GM19438 (cell line): ENCODE data around the gene KIF26B.
"Not testable (repeated sequence)": the region's sequence is repeated elsewhere in the genome, so short reads cannot be mapped to it uniquely, and the experiment has no call there.

Source experiments
- ATAC-seq: cut with Tn5 transposase; IDR thresholded peaks from one replicate; pipeline ENCODE4 v1.9.1; 2021; ENCODE audit warnings: low read depth; ENCODE audit not compliant: unreplicated experiment

The KIF26B gene

DNA sequence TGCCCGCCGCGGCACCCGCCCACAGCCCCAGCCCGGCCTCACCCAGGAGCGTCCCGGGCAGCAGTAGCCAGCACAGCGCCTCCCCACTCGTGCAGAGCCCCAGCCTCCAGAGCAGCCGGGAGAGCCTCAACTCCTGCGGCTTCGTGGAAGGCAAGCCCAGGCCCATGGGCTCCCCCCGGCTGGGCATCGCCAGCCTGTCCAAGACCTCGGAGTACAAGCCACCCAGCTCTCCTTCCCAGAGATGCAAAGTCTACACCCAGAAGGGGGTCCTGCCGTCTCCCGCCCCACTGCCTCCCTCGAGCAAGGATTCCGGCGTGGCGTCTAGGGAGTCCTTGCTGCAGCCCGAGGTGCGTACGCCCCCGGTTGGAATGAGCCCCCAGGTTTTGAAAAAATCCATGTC, 531.2 kb downstream of the KIF26B start:
- ATAC-seq = no peak

DNA sequence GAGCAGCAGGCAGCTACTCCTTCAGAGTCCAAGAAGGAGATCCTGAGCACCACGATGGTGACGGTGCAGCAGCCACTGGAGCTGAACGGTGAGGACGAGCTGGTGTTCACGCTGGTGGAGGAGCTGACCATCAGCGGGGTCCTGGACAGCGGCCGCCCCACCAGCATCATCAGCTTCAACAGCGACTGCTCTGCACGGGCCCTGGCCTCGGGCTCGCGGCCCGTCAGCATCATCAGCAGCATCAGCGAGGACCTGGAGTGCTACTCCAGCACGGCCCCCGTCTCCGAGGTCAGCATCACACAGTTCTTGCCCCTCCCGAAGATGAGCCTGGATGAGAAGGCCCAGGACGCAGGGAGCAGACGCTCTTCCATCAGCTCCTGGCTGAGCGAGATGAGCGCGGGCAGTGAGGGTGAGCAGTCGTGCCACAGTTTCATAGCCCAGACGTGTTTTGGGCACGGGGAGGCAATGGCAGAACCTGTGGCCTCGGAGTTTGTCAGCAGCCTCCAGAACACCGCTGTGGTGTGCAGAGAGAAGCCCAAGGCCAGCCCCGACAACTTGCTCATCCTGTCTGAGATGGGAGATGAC, 531.8 kb downstream of the KIF26B start:
- ATAC-seq = no peak

DNA sequence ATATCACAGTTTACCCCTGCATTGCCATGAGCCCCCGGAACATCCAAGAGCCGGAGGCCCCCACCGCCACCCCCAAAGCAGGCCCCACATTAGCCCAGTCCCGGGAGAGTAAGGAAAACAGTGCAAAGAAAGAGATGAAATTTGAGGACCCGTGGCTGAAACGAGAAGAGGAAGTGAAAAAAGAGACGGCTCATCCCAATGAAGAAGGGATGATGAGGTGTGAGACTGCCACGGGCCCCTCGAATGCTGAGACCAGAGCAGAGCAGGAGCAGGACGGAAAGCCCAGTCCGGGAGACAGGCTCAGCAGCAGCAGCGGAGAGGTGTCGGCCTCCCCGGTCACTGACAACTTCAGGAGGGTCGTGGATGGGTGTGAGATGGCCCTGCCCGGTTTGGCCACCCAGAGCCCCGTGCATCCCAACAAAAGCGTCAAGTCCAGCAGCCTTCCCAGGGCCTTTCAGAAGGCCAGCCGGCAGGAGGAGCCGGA, 532.4 kb downstream of the KIF26B start:
- ATAC-seq = no peak

DNA sequence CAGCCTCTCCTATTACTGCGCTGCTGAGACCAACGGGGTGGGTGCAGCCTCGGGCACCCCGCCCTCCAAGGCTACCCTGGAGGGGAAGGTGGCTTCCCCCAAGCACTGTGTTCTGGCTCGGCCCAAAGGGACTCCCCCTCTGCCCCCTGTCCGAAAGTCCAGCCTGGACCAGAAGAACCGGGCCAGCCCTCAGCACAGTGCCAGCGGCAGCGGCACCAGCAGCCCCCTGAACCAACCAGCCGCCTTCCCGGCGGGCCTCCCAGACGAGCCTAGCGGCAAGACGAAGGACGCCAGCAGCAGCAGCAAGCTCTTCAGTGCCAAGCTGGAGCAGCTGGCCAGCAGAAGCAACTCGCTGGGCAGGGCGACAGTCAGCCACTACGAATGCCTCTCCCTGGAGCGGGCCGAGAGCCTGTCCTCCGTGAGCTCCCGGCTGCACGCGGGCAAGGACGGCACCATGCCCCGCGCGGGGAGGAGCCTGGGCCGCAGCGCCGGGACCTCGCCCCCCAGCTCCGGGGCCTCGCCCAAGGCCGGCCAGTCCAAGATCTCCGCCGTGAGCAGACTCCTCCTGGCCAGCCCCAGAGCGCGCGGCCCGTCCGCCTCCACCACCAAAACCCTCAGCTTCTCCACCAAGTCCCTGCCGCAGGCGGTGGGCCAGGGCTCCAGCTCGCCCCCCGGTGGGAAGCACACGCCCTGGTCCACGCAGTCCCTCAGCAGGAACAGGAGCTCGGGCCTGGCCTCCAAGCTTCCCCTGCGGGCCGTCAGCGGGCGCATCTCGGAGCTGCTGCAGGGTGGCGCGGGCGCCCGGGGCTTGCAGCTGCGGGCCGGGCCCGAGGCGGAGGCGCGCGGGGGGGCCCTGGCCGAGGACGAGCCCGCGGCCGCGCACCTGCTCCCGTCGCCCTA, 533.1 kb downstream of the KIF26B start:
- ATAC-seq = no peak

DNA sequence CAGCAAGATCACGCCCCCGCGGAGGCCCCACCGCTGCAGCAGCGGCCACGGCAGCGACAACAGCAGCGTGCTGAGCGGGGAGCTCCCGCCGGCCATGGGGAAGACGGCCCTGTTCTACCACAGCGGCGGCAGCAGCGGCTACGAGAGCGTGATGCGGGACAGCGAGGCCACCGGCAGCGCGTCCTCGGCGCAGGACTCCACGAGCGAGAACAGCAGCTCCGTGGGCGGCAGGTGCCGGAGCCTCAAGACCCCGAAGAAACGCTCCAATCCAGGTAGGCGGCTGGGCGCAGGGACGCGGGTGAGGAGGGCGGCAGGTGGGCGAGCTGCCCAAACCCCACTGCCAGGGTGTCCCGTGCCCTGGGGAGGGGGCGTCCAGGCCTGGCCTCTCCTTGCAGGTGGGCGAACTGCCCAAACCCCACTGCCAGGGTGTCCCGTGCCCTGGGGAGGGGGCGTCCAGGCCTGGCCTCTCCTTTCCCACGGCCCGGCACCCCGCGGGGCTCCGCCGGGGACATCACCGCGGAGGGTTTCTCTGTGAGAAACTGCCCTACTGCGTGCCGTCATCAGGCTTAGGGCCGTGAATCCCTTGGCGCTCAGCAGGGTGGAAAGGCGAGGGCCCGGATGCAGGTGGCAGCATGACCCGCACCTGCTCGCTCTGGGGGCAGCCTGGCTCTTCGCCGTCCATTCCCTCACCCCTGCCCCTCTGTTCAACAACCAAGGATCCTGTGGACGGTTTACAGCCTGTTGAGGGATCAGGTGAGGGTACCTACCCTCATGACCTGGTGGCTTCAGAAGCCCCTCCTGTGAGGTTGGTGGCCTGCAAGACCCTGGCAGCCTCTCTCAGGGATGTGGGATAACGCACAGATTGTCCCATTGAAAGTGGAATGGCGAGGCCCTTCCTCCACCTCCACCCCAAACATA, 534.0 kb downstream of the KIF26B start:
- no peak for ATAC-seq

DNA sequence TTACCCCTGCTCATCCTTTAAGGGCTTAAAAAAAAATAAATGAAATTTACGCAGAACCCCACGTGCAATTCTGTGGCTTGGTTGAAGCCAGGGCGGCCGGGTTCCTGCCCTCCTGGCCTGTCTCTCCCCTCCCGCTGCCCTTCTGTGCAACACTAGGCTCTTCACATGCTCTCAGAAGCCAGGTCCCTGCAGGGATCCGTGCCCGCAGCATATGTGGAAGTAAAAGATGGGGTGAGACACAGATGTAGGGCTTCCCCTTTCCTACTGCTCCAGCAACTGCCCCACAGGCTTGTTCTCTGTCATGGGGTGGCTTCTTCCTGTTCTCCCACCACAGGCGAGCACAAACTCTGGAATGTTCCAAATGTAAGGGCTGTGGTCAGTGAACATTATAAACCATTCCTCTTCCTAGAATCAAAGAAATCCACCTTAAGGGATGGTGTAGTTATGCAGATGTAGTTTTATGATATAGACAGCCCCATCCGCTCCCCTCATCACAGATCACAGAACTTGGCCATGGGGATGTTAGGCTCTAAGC, 535.4 kb downstream of the KIF26B start:
- no peak for ATAC-seq

DNA sequence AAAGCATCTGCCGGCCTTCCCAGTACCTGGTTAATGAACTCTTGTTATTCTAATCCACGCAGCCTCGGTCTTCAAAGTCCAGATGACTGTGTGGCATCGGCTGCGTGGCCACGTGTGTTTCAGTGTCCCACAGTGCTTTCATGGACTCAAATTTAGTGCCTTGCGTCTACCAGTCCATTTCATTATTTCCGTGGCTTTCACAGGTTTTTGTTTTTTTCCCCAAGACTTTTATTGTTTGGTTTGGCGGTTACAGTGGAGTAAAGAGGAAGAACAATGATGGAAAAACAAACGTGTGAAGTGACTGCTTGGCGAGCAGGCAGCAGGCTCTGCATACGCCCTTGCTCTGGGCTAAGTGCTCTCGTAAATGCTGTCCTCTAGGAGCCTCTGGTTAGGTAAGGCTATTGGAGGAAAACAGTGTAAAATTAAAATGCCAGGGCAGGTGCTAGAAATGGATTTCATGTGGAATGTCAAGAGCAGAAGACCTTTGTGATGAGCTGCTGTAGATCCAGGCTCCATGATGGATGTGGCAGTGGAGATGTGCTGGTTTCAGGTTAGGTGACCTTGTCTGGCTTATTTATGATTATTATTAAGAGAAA, 536.3 kb downstream of the KIF26B start:
- ATAC-seq = no peak

DNA sequence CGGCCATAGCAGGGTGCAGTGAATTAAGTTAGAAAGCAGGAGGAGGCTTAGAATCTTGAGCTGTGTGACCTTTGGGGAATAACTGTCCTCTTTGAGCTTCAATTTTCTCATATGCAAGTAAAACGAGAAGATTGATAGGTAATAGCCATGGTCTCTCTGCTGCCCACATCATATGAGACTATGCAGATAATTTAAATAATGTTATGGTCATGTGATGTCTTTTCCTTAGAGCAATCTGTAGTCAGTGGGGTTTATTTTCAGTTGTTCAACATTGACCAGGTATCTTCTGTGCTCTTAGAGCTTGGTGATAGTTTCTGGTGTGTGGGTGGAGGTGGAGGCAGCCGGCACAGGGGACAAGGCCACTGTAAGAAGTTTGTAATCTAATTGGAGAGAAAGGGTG, 537.1 kb downstream of the KIF26B start:
- ATAC-seq = no peak

DNA sequence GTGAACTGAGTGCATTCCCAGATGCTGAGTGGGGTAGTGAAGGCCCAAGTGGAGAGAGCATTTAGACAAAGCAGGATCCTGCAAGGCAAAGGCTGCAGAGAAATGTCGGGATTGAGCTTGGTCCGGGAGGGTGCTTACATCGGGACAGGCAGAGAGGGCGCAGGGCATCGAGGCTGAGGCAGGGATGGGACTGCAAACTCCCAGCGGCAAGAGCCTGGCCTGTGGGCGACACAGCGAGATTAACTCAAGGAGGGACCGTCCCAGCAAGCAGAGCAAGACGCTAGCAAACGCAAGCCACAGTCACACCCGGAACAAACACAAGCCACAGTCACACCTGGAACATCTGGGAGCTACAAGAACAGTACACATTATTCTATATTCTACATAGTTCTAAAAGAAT, 537.5 kb downstream of the KIF26B start:
- no peak for ATAC-seq

DNA sequence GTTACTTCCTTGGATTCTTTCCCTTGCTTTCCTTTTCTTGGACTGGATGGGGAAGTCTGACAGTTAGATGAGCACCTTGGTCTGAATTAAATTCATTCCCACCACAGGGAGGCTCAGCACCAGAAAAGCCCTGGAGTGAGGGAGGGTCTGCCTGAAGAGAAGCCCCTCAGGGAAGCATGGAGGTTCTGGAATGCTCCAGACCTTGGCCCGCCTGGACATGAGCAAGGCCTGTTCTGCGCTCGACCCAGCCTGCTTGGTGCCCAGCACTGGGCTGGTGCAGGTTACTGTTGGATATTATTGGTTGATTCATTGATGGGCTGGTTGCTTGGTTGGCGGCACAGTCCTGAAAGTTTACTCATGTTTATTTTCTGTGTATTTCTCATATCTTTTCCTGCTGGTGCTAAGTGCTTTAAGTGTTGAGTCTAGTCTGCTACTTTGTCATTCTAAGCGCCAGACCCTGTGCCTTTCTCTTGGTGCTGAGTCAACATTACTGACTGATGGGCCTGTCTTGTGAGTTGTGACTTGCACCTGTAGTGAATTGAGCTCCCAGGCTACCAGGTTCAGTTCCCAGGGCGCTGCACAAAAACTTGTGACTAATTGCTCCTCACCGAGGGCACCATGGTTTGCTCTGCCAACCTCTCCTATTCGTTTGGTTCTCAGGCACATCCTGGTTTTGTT, 538.5 kb downstream of the KIF26B start:
- no peak for ATAC-seq

DNA sequence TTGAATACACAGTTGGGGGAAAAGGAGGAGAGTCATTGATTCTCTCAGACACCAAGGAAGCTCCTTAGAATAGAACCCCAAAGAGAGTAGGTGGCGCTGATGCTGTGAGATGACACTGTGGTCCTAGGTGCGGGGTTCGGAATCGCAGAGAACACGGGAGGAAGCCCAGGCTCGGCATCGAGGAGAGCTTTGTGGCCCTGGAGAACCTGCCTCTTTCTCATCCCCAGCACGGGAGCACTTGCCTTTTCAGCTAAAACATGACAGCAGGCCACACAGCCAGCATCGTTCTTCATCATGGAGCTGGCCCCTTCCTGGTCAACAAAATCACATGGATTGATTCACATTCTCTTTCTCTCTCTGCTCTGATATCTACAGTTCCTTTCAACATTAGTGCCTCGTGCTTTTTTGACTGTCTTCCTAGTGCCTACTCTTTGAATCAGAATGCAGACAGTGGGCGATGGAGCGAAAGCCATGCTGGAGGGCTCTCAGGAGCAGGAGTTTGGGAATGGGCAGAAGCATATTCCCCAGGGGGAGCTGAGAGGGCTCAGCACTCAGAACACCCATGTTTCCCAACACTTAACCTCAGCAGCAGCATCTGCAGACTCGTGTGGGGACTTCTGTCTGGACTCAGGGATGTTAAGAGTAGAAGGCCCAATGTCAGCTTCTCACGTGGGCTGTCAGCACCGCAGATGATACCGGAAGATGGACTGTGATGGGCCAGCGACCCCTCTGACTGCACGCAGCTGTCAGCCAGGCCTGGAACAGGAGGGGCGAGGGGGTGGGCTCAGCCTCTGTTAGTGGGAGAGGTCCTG, 539.4 kb downstream of the KIF26B start:
- ATAC-seq = no peak

DNA sequence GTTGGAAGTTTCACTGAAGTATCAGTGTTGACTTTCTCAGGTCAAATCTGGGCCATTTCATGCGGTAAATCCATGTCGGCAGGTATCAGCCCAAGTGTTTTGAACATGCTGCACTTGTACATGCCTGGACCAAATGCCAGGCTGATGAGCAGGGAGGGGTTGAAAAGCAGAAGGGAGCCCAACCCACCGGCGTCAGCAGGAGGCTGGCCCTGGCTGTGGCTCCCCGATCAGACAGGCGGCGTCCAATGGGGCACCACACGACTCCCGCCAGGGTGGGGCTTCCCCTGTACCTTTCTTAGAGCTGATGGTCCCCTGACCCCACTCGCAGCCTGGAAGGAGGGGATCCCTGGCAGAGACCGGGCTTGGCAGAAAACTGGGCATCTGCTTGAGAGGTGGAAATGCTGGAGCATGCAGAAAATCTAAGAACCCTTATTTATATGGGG, 540.0 kb downstream of the KIF26B start:
- ATAC-seq = no peak

DNA sequence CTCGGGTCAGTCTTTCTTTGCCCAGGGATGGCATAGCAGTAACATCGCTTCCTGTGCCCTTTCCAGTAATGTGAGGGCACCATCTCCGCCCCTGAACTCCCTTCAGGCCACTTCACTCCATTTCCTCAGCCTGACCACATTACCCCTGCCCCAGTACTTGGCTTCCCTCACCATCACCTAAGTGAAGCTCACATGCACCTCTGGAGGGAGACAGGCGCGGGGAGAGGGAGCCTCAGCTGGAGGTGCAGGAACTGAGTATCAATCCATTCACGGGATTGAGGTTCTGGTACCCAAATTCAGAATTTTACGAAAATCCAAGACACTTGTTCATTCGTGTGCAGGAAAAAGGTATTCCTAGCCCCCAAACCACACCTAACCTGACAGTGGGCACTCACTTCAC, 540.4 kb downstream of the KIF26B start:
- ATAC-seq = no peak

DNA sequence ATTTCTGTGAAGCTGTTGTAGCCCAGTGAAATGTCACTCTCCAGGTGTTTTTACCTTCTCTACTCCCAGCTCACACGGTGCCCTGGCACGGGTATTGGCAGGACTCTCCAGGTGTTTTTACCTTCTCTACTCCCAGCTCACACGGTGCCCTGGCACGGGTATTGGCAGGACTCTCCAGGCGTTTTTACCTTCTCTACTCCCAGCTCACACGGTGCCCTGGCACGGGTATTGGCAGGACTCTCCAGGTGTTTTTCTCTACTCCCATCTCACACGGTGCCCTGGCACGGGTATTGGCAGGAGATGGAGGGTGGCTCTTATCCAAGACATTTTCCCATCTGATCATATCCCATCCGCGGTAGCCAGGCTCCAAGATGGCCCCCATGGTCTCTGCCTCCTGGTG, 540.9 kb downstream of the KIF26B start:
- not testable (repeated sequence) for ATAC-seq

DNA sequence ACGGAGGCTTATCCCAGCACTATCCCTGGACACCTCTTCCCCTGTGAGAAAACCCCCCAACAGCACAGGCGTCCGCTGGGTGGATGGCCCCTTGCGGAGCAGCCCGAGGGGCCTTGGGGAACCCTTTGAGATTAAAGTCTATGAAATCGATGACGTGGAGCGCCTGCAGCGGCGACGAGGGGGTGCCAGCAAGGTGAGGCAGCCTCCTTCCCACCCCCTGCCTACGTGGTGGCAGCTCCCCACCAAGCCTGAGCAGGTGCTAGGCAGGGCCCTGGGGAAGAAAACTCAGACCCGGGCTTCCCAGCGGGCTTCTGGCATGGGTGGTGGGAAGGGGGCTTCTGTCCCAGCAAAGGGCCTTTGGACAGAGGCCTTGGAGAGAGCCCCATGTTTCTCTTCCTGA, 543.3 kb downstream of the KIF26B start:
- ATAC-seq = no peak

DNA sequence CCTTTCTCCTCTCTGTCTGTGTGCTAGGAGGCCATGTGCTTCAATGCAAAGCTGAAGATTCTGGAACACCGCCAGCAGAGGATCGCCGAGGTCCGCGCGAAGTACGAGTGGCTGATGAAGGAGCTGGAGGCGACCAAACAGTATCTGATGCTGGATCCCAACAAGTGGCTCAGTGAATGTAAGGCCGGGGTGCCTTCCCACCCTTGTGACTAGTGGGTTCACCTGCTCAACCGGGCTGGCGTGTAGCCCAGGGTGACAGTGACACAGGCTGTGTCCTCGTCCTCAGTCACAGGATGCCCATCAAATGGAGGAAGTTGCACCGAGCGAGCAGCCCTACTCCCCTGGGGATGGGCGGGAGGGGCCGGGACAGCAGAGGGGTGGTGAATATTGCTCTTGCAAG, 544.1 kb downstream of the KIF26B start:
- no peak for ATAC-seq

DNA sequence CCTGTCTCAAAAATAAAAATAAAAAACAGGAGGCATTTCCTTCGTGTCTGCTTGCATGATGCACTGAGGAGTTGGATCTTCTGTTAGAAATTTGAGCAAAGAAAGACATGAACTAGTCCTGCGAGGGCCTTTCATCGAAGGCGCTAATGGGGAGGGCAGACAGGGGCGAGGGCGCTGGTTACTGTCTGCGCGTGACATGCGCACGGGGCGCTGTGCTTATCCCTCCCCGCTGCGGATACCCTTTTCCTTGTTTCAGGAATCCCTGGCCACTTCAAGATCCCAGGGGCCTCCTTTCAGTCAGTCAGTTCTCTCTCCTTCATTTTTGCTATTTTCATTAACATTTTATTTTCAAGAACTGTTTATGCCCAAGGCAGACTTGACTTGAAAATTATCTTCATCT, 545.8 kb downstream of the KIF26B start:
- no peak for ATAC-seq

DNA sequence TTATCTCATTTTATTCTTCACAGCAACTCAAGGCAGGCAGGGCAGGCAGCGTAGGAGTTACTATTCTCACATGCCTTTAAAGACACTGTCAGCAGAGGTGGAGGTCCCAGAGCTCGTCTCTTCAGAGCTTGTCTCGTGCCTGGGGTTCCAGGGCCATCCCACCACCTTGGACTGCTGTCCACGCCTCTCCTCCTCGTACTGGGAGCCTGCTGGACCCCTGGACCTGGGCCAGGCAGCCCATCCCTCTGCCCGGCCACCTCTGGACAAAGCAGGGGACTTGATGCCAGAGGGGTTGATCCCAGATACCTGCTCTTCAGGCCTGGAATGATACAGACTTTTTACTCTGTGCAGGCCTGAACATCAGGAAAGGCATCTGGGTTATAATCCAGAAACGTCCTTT, 546.8 kb downstream of the KIF26B start:
- ATAC-seq = no peak

DNA sequence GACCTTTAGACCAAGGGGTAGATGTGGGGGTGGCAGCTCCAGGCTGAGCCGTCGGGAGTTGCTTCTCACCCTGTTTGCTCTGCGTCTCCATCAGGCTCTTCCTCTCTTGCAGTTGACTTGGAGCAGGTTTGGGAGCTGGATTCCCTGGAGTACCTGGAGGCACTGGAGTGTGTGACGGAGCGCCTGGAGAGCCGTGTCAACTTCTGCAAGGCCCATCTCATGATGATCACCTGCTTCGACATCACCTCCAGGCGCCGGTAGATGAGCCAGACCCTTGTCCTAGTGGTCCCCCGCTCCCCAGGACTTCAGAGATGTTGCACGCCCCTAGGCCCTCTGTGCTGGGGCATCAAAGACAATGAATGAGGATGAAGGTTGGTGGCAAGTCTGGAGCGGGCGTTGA, 547.6 kb downstream of the KIF26B start:
- ATAC-seq = no peak
